Medulla oblongata (tissue), 1 donor: ENCODE data around the gene ADD1.
A peak's percentile ranks its signal among the peaks of the same experiment; 100 is the strongest.

ENCODE experiments used
- DNase-seq: peaks from one replicate; pipeline ENCODE4 v3.0.0-alpha.2; 2015; ENCODE audit errors: extremely low spot score

Gene ADD1

DNA sequence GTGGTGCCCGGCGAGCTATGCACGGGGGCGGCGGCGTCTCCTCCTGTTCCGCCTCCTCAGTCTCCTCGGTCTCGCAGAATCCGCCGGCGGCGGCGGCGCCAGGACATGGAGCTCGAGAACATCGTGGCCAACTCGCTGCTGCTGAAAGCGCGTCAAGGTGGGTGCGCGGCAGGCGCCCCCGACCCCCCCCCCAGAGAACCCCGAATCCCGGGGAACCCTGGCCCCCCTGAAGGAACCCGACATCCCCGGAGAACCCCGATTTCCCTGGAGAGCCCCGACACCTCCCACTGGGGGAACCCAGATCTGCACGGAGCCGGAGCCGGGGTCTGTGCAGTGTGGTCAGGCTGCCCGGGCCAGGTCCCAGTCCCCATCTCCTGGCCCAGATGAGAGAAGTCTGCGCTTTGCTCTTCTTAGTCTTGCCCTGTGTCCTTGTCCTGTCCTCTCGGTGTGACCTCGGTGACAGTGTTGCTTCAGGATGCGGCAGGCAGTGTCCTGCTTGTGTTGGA lies 120.4 kb downstream of the ADD1 start:
- DNase-seq = no peak

DNA sequence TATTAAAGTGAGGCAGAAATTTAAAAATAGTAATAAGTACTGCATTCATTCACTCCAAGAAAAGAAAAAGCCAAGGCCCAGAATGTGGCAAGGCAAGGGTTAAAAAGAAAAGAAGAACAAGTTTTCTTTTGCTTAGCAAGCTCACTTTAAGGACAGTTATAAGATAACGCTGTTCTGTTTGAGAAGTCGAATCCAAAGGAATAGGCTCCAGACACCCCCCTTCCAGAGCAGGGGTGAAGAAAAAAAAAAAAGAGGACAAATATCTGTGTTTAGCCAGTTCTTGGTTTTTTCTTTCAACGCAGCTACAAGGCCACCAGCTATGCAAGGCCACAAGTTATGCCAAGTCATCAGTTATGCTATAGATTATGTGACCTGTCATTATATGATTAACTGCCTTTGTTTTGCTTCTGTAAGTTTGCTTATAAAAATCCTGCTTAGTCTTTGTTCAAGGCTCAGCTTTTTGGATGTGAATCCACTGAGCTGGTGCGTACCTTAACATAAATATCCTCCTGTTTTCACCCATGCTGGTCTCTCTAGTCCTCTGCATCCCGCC lies 121.1 kb downstream of the ADD1 start:
- DNase-seq = no peak

DNA sequence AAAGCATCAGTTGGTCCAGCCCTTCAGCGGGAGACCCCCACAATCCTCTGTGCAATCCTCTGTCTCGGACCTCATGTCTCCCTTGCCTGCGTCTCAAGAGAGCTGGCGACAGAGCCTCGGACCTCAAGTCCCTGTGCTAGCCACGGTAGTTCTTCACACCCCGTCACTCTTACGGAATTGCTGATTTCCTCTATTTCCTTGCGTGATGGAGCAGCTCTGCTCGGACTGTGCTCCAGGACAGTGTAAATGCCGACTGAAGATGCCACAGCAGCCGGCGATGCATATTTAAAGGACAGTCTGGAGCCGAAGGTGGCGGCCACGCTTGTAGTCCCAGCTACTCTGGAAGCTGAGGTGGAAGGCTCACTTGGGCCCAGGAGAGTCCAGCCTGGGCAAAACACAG lies 121.6 kb downstream of the ADD1 start:
- no peak for DNase-seq

DNA sequence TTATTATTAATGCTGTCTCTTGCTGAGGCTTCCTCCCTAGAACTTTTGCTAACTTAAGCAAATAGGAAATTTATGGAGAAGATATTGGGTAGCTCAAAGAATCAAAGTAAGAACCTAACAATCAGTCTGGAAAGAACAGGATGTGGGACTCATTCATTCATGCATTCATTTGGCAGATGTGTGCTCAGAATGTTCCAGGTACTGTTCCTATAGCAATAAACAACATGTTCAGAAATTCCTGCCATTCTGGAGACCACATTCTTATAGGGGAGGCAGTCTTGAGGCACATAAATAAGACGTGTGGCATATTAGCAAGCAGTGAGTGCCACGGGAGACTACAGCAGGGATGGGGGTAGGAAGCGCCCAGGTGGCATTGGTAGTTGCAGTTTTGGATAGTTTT lies 124.7 kb downstream of the ADD1 start:
- no peak for DNase-seq

DNA sequence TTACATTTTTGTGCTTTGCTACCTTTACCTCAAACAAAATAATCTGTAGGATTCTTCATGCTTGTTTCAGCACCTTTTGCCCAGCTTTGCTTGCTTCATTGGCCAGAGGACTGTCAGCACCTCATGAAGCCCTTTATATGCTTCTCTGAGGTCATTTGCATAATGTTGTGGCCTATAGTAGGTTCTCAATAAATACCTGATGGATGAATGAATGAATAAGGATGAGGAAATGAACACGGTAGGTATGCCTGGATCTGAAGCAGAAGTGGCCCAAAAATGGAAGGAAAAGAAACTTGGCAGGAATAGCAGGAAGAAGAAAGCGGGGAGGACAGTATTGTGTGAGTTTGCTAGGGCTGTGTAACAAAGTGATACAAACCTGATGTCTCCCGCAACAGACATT lies 127.6 kb downstream of the ADD1 start:
- DNase-seq = no peak

DNA sequence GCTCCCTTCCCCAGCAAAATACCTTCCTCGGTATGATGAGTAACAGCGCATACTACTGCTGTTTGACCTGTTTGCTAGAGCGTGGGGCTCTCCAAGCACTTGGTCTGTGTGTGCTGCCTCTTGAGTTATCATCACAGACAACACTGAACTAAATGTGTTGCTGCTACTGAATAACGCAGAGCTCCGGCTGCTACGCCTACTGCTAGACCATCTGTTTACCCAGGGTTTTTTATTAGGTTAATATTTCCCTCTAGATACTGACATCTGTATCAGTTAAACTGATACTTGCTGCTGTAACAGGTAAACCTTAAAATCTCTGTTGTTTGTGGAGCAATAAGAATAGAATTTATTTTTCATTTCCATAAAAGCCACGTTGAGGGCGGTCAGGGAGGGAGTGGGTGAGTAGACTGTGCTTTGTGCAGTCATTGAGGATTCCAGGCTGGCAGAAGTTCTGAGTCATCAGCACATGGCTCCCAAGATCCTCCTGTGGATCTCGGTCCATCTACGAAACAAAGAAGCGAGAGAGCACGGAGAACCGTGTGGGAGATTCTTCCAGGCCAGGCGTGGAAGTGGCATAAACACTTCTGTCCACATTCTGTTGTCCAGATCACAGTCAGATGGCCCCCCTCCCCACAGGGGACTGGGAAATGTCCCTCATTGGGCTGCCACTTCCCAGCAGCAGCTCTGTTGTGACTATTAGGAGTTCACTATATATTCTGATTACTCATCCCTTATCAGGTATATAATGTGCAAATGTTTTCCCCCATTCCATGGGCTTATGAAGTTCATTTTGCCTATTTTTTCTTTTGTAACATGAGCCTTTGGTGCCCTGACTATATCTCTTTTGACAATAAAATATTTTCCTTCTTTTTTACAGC lies 133.8 kb downstream of the ADD1 start:
- DNase-seq = peak; percentile 37
